Measurements from ENCODE around the gene CLECL1.

- no peak for TF ChIP-seq CTCF (IDR thresholded peaks at IDR 0.05 in 4 of 5, conservative IDR thresholded peaks at IDR 0.05 in 1 of 5)
- no peak for TF ChIP-seq POLR2A (IDR thresholded peaks at IDR 0.05)
Observed at GRCh38 chr12:9753073-9753472, 20.2 kb upstream of the CLECL1 start.
